CD4-positive, alpha-beta T cell treated with Interleukin-6 at 100 ng/mL for 8 hours (primary cell): ENCODE results near the gene PTPN20.
"Not testable (repeated sequence)": the region's sequence is repeated elsewhere in the genome, so short reads cannot be mapped to it uniquely, and the experiment has no call there.

ENCODE experiments used
- DNase-seq: peaks from one replicate; pipeline ENCODE4 v3.0.0-alpha.2; 2020; ENCODE audit warnings: mixed read lengths, low spot score

PTPN20 gene

GRCh38 chr10:46952540-46952939 is 41.3 kb downstream of the PTPN20 start:
- DNase-seq: not testable (repeated sequence)

GRCh38 chr10:46960742-46961141 is 49.5 kb downstream of the PTPN20 start:
- DNase-seq: not testable (repeated sequence)

- not testable (repeated sequence) for DNase-seq
Observed at GRCh38 chr10:46963356-46963755, 52.1 kb downstream of the PTPN20 start.

GRCh38 chr10:46967013-46967412 is 55.8 kb downstream of the PTPN20 start:
- DNase-seq: not testable (repeated sequence)

GRCh38 chr10:46980223-46980622 is 69.0 kb downstream of the PTPN20 start:
- DNase-seq: not testable (repeated sequence)

GRCh38 chr10:46987233-46987924 is 76.2 kb downstream of the PTPN20 start:
- not testable (repeated sequence) for DNase-seq

- no peak for DNase-seq
Observed at GRCh38 chr10:46992803-46993561, 81.8 kb downstream of the PTPN20 start.

GRCh38 chr10:46995234-46995633 is 84.0 kb downstream of the PTPN20 start:
- no peak for DNase-seq

- DNase-seq: no peak
Observed at GRCh38 chr10:46998192-46998591, 87.0 kb downstream of the PTPN20 start.

GRCh38 chr10:46998595-46998994 is 87.4 kb downstream of the PTPN20 start:
- no peak for DNase-seq

GRCh38 chr10:46999217-46999616 is 88.0 kb downstream of the PTPN20 start:
- DNase-seq: no peak

- no peak for DNase-seq
Observed at GRCh38 chr10:47008769-47009168, 97.5 kb downstream of the PTPN20 start.

GRCh38 chr10:47009215-47009838 is 98.1 kb downstream of the PTPN20 start:
- DNase-seq: no peak

GRCh38 chr10:47010036-47010435 is 98.8 kb downstream of the PTPN20 start:
- DNase-seq: no peak

- DNase-seq: no peak
Observed at GRCh38 chr10:47012214-47012613, 101.0 kb downstream of the PTPN20 start.

GRCh38 chr10:47013507-47014154 is 102.4 kb downstream of the PTPN20 start:
- DNase-seq: no peak

- no peak for DNase-seq
Observed at GRCh38 chr10:47015404-47015803, 104.2 kb downstream of the PTPN20 start.

GRCh38 chr10:47016564-47016963 is 105.3 kb downstream of the PTPN20 start:
- no peak for DNase-seq

- no peak for DNase-seq
Observed at GRCh38 chr10:47018026-47018735, 107.0 kb downstream of the PTPN20 start.

- no peak for DNase-seq
Observed at GRCh38 chr10:47019155-47020145, 108.2 kb downstream of the PTPN20 start.

- no peak for DNase-seq
Observed at GRCh38 chr10:47020471-47020870, 109.2 kb downstream of the PTPN20 start.
